ENCODE data around the gene MYO18B.

DNA sequence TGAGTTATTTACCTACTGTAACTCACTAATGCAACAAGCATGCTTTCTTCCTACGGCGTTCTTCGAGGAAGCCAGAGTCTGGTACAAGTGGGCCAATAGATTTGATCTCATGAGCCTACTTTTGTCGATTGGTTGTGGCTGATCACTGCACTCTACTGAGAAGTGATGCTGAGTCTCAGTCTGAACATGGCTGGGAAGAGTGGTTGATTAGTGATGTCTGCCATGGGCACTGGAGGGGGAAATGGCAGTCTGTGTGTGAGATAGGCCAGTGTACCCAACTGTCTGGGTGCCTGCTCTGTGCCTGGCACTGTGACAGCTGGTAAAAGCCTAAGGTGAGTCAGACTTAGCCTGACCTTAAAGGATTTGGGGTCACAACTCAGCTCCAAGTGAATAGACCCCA, 28.3 kb downstream of the MYO18B start:
- TF ChIP-seq, protein P1, sequence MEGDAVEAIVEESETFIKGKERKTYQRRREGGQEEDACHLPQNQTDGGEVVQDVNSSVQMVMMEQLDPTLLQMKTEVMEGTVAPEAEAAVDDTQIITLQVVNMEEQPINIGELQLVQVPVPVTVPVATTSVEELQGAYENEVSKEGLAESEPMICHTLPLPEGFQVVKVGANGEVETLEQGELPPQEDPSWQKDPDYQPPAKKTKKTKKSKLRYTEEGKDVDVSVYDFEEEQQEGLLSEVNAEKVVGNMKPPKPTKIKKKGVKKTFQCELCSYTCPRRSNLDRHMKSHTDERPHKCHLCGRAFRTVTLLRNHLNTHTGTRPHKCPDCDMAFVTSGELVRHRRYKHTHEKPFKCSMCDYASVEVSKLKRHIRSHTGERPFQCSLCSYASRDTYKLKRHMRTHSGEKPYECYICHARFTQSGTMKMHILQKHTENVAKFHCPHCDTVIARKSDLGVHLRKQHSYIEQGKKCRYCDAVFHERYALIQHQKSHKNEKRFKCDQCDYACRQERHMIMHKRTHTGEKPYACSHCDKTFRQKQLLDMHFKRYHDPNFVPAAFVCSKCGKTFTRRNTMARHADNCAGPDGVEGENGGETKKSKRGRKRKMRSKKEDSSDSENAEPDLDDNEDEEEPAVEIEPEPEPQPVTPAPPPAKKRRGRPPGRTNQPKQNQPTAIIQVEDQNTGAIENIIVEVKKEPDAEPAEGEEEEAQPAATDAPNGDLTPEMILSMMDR (IDR thresholded peaks at IDR 0.05): no peak
- TF ChIP-seq EZH2 (IDR thresholded peaks at IDR 0.05; ENCODE audit: borderline replicate concordance, insufficient read depth, low read depth, low read length, poor library complexity, severe bottlenecking): no peak
